Thyroid gland (tissue), 4 donors: ENCODE measurements around the gene KCTD21.
"Not testable (repeated sequence)": the region's sequence is repeated elsewhere in the genome, so short reads cannot be mapped to it uniquely, and the experiment has no call there.

Experiments
- CTCF ChIP-seq, 6 experiments: fragments of 200-600 bp in 3 of 6; fragments of 450-650 bp in 3 of 6; sonication (generic) in 3 of 6; IDR thresholded peaks; one replicate each; pipeline ENCODE4 v1.5.1; 2016 to 2019; ENCODE audit warnings: antibody characterized with exemption in 6 of 6, mild to moderate bottlenecking in 2 of 6, inconsistent platforms in 1 of 6, moderate library complexity in 1 of 6
- POLR2A ChIP-seq, 2 donors: fragments of 450-650 bp; IDR thresholded peaks; one replicate each; pipeline ENCODE4 v1.6.1; 2017; ENCODE audit warnings: antibody characterized with exemption in 2 of 2, mild to moderate bottlenecking in 2 of 2, moderate library complexity in 1 of 2

DNA sequence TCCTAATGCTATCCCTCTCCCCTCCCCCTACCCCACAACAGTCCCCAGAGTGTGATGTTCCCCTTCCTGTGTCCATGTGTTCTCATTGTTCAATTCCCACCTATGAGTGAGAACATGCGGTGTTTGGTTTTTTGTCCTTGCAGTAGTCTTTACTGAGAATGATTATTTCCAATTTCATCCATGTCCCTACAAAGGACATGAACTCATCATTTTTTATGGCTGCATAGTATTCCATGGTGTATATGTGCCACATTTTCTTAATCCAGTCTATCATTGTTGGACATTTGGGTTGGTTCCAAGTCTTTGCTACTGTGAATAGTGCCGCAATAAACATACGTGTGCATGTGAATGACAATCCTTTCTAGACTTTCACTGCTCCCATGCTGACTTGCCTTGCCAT, 12.6 kb downstream of the KCTD21 start:
- TF ChIP-seq CTCF, POLR2A (IDR thresholded peaks at IDR 0.05): not testable (repeated sequence)
